Mesendoderm (in vitro differentiated cells): ENCODE data around the gene ZNF426.

Experiments used
- DNase-seq: peaks from one replicate; pipeline ENCODE4 v3.0.0; 2013
- H2AK5ac ChIP-seq: 2 replicates; pipeline ENCODE4 v1.6.1; 2013; ENCODE audit warnings: low read length, inconsistent platforms
- H2BK120ac ChIP-seq: 2 replicates; pipeline ENCODE4 v1.6.1; 2013; ENCODE audit warnings: low read depth, mild to moderate bottlenecking, low read length, moderate library complexity, mixed read lengths
- H2BK15ac ChIP-seq: replicated peaks from 2 replicates; pipeline ENCODE4 v1.6.1; 2013; ENCODE audit warnings: low read depth, mild to moderate bottlenecking, moderate library complexity
- H2BK5ac ChIP-seq: 2 replicates; pipeline ENCODE4 v1.6.1; 2013; ENCODE audit warnings: low read length, inconsistent platforms
- H3K18ac ChIP-seq: 2 replicates; pipeline ENCODE4 v1.6.1; 2013; ENCODE audit warnings: mild to moderate bottlenecking, low read length, mixed read lengths
- H3K23ac ChIP-seq: one replicate; pipeline ENCODE4 v1.6.1; 2013; ENCODE audit warnings: low read length
- H3K27ac ChIP-seq: 2 replicates; pipeline ENCODE4 v1.5.1; 2013; ENCODE audit warnings: low read depth, mild to moderate bottlenecking, inconsistent platforms, low read length, moderate library complexity
- H3K27me3 ChIP-seq: 2 replicates; pipeline ENCODE4 v1.6.1; 2013; ENCODE audit warnings: low read length, control low read depth, mild to moderate bottlenecking, inconsistent platforms; ENCODE audit not compliant: insufficient read depth, poor library complexity
- H3K36me3 ChIP-seq: 2 replicates; pipeline ENCODE4 v1.6.1; 2013; ENCODE audit warnings: low read length, inconsistent platforms; ENCODE audit not compliant: control insufficient read depth, insufficient read depth
- H3K4ac ChIP-seq: one replicate; pipeline ENCODE4 v1.6.1; 2013; ENCODE audit warnings: low read depth, mild to moderate bottlenecking, low read length, moderate library complexity
- H3K4me1 ChIP-seq: 2 replicates; pipeline ENCODE4 v1.6.1; 2013; ENCODE audit warnings: low read depth, low read length, inconsistent platforms; ENCODE audit not compliant: control insufficient read depth
- H3K4me2 ChIP-seq: 2 replicates; pipeline ENCODE4 v1.6.1; 2013; ENCODE audit warnings: low read length
- H3K4me3 ChIP-seq: 2 replicates; pipeline ENCODE4 v1.5.1; 2013; ENCODE audit warnings: mild to moderate bottlenecking, low read length
- H3K56ac ChIP-seq: one replicate; pipeline ENCODE4 v1.6.1; 2013; ENCODE audit warnings: low read length
- H3K79me1 ChIP-seq: 2 replicates; pipeline ENCODE4 v1.6.1; 2013; ENCODE audit warnings: low read length, inconsistent platforms
- H3K79me2 ChIP-seq: 2 replicates; pipeline ENCODE4 v1.6.1; 2013; ENCODE audit warnings: mild to moderate bottlenecking, low read length; ENCODE audit not compliant: control insufficient read depth, insufficient read depth
- H3K9ac ChIP-seq: 2 replicates; pipeline ENCODE4 v1.6.1; 2013; ENCODE audit warnings: low read length, inconsistent platforms
- H4K5ac ChIP-seq: one replicate; pipeline ENCODE4 v1.6.1; 2013; ENCODE audit warnings: low read length
- H4K8ac ChIP-seq: one replicate; pipeline ENCODE4 v1.6.1; 2013; ENCODE audit warnings: low read depth, mild to moderate bottlenecking, control low read depth, low read length, moderate library complexity
- WGBS: extraction: QIAGEN DNeasy Blood & Tissue Kit; methylation state at CpG from one replicate; pipeline ENCODE4 v1.1.7; 2013; ENCODE audit warnings: low lambda C conversion rate, missing lambda C conversion rate; ENCODE audit not compliant: insufficient coverage; ENCODE audit errors: extremely low coverage; 5-methylcytosine and 5-hydroxymethylcytosine counted together

Gene ZNF426

DNA sequence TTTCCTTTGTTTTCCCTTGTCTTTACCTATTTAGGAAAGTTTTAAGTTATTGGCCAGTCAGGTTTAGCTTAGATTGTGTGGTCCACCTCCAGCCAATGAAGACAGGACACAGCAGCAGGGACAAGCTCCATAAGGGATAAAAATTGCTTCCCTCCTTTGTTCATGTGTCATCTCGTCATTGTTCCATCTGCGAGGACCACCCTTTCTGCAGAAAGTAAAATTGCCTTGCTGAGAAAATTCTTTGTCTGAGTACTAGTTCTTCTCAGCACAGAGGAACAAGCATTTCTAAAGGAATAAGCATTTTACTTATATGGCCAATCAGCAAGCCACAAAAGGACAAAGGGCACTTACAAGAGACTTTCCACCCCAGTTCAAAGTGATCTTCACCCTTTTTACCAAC, 51.4 kb downstream of the ZNF426 start:
- no peak overlapping the region for H3K18ac ChIP-seq
- H3K27me3 ChIP-seq, result no peaks in the 10 kb centered on the region
- no peak overlapping the region for H4K5ac ChIP-seq
- no peak overlapping the region for H2AK5ac ChIP-seq
- no peaks in the 10 kb centered on the region for H3K4me1 ChIP-seq
- H2BK120ac ChIP-seq, result no peak overlapping the region
- no peaks in the 10 kb centered on the region for H3K79me1 ChIP-seq
- H3K23ac ChIP-seq, result no peak overlapping the region
- H4K8ac ChIP-seq, result no peak overlapping the region
- no peak overlapping the region for H3K4me3 ChIP-seq
- no peak overlapping the region for H3K4ac ChIP-seq
- H3K4me2 ChIP-seq, result no peak overlapping the region
- H3K27ac ChIP-seq, result no peak overlapping the region
- H3K56ac ChIP-seq, result no peak overlapping the region
- no peaks in the 10 kb centered on the region for H3K36me3 ChIP-seq
- H3K9ac ChIP-seq, result no peak overlapping the region
- H3K79me2 ChIP-seq, result no peaks in the 10 kb centered on the region
- H2BK5ac ChIP-seq, result no peak overlapping the region
- H2BK15ac ChIP-seq, result no peak overlapping the region
- WGBS, result no CpG with 5 or more reads among the region's 2 CpGs
- DNase-seq, result no peak

DNA sequence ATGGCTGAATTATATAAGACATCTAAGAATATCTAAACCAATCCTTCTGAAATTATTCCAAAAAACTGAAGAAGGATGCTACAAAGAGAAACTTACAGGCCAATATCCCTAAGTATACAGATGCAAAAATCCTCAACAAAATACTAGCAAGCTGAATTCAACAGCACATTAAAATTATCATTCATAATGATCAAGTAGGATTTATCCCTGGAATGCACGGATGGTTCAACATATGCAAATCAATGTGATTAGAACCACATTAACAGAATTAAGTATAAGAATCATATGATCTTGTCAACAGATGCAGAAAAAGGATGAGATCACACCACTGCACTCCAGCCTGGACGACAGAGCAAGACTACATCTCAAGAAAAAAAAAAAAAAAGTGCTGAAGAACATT, 53.3 kb downstream of the ZNF426 start:
- no CpG with 5 or more reads among the region's 2 CpGs for WGBS
- Histone ChIP-seq H3K4ac (no peak overlapping the region), H4K8ac (no peak overlapping the region), H3K79me1 (no peaks in the 10 kb centered on the region), H3K4me2 (no peak overlapping the region), H3K9ac (no peak overlapping the region), H3K4me3 (no peak overlapping the region), H3K79me2 (no peaks in the 10 kb centered on the region), H2BK5ac (no peak overlapping the region), H3K27ac (no peak overlapping the region), H3K36me3 (no peaks in the 10 kb centered on the region), H2BK120ac (no peak overlapping the region), H3K18ac (no peak overlapping the region), H3K23ac (no peak overlapping the region), H4K5ac (no peak overlapping the region), H3K56ac (no peak overlapping the region), H2BK15ac (no peak overlapping the region), H2AK5ac (no peak overlapping the region), H3K4me1 (no peaks in the 10 kb centered on the region), H3K27me3 (no peaks in the 10 kb centered on the region)
- no peak for DNase-seq

GRCh38 chr19:9474975-9475374, 63.5 kb downstream of the ZNF426 start:
- no peaks in the 10 kb centered on the region for H3K36me3 ChIP-seq
- H3K27me3 ChIP-seq, result no peaks in the 10 kb centered on the region
- no peak overlapping the region for H3K4ac ChIP-seq
- H2AK5ac ChIP-seq, result no peak overlapping the region
- no peak overlapping the region for H2BK15ac ChIP-seq
- H4K8ac ChIP-seq, result no peak overlapping the region
- no peak overlapping the region for H3K27ac ChIP-seq
- H4K5ac ChIP-seq, result no peak overlapping the region
- no peaks in the 10 kb centered on the region for H3K79me2 ChIP-seq
- no peak overlapping the region for H3K18ac ChIP-seq
- H3K4me1 ChIP-seq, result no peaks in the 10 kb centered on the region
- no peak overlapping the region for H2BK120ac ChIP-seq
- no peaks in the 10 kb centered on the region for H3K79me1 ChIP-seq
- H2BK5ac ChIP-seq, result no peak overlapping the region
- no peak overlapping the region for H3K4me3 ChIP-seq
- H3K56ac ChIP-seq, result no peak overlapping the region
- H3K23ac ChIP-seq, result no peak overlapping the region
- no peak overlapping the region for H3K4me2 ChIP-seq
- no peak overlapping the region for H3K9ac ChIP-seq
- no peak for DNase-seq
